ENCODE data around the gene RPS2. TPM values are rescaled to one million over a fixed set of nuclear protein-coding genes. Genes with fewer than 3 reads are reported as not detected.
A peak's percentile ranks its signal among the peaks of the same experiment; 100 is the strongest.
"Not testable (repeated sequence)": the region's sequence is repeated elsewhere in the genome, so short reads cannot be mapped to it uniquely, and the experiment has no call there.

Gene RPS2
- total RNA-seq, 2 experiments from 2014 or later: 2,823 to 3,048 TPM

DNA sequence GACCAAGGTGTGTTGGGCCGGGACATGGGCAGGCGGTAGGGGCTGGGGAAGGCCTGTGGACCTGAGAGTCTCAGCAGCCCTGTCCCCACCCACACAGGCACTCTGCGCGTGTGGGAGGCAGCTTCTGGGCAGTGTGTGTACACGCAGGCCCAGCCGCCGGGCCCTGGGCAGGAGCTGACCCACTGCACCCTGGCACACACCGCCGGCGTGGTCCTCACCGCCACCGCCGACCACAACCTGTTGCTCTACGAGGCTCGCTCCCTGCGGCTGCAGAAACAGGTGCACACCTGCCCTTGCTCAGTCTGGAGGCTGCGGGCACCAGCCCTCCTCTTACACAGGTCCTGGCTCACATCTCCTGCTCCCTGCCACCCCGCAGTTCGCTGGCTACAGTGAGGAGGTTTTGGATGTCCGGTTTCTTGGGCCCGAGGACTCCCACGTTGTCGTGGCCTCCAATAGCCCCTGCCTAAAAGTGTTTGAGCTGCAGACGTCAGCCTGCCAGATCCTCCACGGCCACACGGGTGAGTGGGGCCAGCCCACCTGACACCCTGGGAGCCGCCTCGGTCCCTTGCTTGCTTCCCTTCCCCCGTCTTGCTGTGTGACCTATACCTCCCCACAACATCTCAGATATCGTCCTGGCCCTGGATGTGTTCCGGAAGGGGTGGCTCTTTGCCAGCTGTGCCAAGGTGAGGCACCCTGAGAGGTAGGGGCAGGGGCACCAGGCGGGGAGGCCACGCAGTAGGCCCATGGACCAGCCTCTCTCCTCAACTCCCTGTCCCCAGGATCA lies 11.0 kb upstream of the RPS2 start:
- no peak for ATAC-seq
- H3K9me3 Mint-ChIP-seq (ENCODE audit: low read depth): no peaks in the 10 kb centered on the region
- CTCF ChIA-PET: interaction anchor here (0.5 kb wide), 1 partner anchor 175 kb away, joined by 3 read pairs; no protein-coding TSS in a partner anchor
- peaks cover 12% of the 10 kb centered on the region for H3K27me3 Mint-ChIP-seq
- no peak overlapping the region for H3K4me3 Mint-ChIP-seq
- no peak overlapping the region for H3K27ac Mint-ChIP-seq
- H3K4me1 Mint-ChIP-seq: peaks cover 21% of the 10 kb centered on the region
- no peak for DNase-seq
- peaks cover 5% of the 10 kb centered on the region for H3K36me3 Mint-ChIP-seq

DNA sequence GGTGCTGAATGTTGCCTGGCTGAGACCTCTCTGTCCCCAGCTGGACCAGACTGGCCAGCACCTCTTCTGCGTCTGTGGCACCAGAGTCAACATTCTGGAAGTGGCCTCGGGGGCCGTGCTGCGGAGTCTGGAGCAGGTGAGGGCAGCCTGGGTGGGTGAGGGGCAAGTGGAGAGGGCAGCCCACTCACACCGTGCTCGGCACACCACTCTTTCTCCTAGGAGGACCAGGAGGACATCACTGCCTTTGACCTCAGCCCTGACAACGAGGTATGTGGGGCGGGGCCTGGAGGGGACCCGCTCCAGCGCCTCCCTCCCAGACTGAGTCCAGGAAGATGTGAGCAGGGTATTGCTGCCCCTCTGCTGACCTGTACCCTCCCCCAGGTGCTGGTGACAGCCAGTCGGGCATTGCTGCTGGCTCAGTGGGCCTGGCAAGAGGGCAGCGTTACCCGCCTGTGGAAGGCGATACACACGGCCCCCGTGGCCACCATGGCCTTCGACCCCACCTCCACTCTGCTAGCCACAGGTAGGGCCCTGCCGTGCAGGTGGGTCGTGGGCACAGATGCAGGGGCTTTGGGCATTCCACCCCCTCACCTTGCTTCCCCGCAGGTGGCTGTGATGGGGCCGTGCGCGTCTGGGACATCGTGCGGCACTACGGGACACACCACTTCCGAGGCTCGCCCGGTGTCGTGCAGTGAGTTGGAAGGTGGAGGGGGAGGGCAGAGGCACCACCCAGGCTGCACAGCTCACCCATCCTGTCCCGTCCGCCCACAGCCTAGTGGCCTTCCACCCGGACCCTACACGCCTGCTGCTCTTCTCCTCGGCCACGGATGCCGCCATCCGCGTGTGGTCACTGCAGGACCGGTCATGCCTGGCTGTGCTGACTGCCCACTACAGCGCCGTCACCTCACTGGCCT lies 9.8 kb upstream of the RPS2 start:
- peaks cover 5% of the 10 kb centered on the region for H3K36me3 Mint-ChIP-seq
- peaks cover under 1% of the 10 kb centered on the region for H3K27me3 Mint-ChIP-seq
- H3K27ac Mint-ChIP-seq: no peak overlapping the region
- peaks cover 25% of the 10 kb centered on the region for H3K4me1 Mint-ChIP-seq
- no peaks in the 10 kb centered on the region for H3K9me3 Mint-ChIP-seq (ENCODE audit: low read depth)
- ATAC-seq (no peak), DNase-seq (no peak)
- H3K4me3 Mint-ChIP-seq: no peak overlapping the region
- CTCF ChIA-PET: no interaction called here

DNA sequence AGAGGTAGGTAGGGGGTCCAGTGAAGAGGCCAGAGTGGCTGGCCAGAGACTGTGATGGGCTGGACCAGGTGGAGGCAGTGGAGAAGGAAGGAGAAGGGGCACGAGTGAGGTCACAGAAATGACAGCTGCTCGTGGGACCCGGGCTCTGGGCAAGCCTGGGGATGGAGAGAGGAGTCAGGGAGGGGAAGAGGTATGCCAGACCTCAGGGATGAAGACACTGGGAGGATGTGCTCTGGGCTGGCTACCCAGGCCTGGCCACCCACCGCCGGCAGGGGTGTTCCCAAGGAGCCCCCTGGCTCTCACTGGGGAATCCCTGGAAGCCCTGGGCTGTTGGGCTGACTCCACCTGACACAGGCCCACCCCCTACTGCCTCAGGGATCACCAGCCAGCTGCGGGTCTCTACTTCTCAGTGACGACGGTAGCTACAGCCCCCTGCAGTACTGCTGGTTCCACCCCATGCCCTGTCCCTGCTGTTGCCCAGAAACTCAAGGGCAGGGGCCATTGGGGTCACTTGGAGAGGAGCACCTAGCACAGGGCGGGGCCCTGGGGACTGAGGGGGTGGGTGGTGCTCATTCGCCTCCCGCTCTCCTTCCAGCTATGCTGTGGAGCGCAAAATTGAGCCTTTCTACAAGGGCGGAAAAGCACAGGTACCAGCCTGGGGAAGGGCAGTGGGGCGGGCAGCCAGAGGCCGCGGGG lies 9.0 kb upstream of the RPS2 start:
- DNase-seq (no peak), ATAC-seq (no peak)
- Mint-ChIP-seq H3K9me3 (ENCODE audit: low read depth) (no peaks in the 10 kb centered on the region), H3K4me1 (peaks cover 25% of the 10 kb centered on the region), H3K27ac (no peak overlapping the region), H3K27me3 (no peaks in the 10 kb centered on the region), H3K4me3 (no peak overlapping the region), H3K36me3 (peaks cover 5% of the 10 kb centered on the region)
- CTCF ChIA-PET: interaction anchor here (1.1 kb wide), 1 partner anchor 49 kb away, joined by 3 read pairs; no protein-coding TSS in a partner anchor

GRCh38 chr16:1972490-1972877 lies 7.9 kb upstream of the RPS2 start:
- peaks cover 3% of the 10 kb centered on the region for H3K36me3 Mint-ChIP-seq
- CTCF ChIA-PET: interaction anchor here (0.9 to 2.0 kb wide), 5 partner anchors 11 to 50 kb away, joined by 3 to 13 read pairs (median 3); partner anchors contain the start of genes GFER and MSRB1
- DNase-seq (no peak), ATAC-seq (peak; percentile 6)
- H3K4me3 Mint-ChIP-seq: peak overlapping the region; percentile 92
- H3K9me3 Mint-ChIP-seq (ENCODE audit: low read depth): no peaks in the 10 kb centered on the region
- no peaks in the 10 kb centered on the region for H3K27me3 Mint-ChIP-seq
- peaks cover 25% of the 10 kb centered on the region for H3K4me1 Mint-ChIP-seq
- peak overlapping the region; percentile 98 for H3K27ac Mint-ChIP-seq

GRCh38 chr16:1971796-1972489 lies 7.3 kb upstream of the RPS2 start, which contains the start of gene TBL3:
Gene TBL3 (plus strand): TSS chr16:1972053. CDS start chr16:1972165, 112 bp downstream.
- Mint-ChIP-seq H3K27ac (peak within 1 kb of the TSS; percentile 98), H3K9me3 (ENCODE audit: low read depth) (no peaks in the 10 kb centered on the region), H3K36me3 (peaks cover 2% of the 10 kb centered on the region), H3K4me3 (peak within 1 kb of the TSS; percentile 92), H3K4me1 (peaks cover 25% of the 10 kb centered on the region), H3K27me3 (no peaks in the 10 kb centered on the region)
- DNase-seq: peak; percentile 98
- CTCF ChIA-PET: interaction anchor here (0.7 to 2.0 kb wide), 8 partner anchors 11 to 183 kb away, joined by 3 to 13 read pairs (median 3); partner anchors contain the start of genes GFER, MSRB1 and TRAF7
- ATAC-seq: peak; percentile 92

DNA sequence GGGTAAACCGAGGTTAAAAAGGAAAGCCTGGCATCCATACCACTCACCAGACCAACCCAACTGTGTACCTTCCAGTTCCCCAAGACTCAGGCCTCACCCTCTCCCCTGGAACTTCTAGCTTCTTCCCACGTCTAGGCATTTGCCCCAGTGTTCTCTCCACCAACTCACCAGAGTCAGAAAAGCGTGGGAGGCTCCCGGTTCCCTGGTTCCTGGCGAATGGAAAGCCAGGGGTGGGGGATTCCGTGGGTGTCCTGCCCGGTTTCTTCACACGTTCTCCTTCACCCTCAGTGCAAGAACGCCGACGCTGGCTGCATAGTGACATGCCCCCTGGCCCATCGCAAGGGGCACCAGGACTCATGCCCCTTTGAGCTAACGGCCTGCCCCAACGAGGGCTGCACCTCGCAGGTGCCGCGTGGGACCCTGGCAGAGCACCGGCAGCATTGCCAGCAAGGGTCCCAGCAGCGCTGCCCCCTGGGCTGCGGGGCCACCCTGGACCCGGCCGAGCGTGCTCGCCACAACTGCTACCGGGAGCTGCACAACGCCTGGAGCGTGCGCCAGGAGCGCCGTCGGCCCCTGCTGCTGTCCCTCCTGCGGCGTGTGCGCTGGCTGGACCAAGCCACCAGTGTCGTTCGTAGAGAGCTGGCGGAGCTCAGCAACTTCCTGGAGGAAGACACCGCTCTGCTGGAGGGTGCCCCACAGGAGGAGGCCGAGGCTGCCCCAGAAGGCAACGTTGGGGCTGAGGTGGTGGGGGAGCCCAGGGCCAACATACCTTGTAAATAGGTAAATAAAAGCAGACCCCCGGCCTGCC lies 3.7 kb upstream of the RPS2 start:
- ATAC-seq: no peak
- CTCF ChIA-PET: no interaction called here
- H3K4me1 Mint-ChIP-seq: peaks cover 36% of the 10 kb centered on the region
- H3K36me3 Mint-ChIP-seq: peaks cover 11% of the 10 kb centered on the region
- H3K27ac Mint-ChIP-seq: no peak overlapping the region
- no peak overlapping the region for H3K4me3 Mint-ChIP-seq
- DNase-seq: no peak
- no peaks in the 10 kb centered on the region for H3K9me3 Mint-ChIP-seq (ENCODE audit: low read depth)
- no peaks in the 10 kb centered on the region for H3K27me3 Mint-ChIP-seq

DNA sequence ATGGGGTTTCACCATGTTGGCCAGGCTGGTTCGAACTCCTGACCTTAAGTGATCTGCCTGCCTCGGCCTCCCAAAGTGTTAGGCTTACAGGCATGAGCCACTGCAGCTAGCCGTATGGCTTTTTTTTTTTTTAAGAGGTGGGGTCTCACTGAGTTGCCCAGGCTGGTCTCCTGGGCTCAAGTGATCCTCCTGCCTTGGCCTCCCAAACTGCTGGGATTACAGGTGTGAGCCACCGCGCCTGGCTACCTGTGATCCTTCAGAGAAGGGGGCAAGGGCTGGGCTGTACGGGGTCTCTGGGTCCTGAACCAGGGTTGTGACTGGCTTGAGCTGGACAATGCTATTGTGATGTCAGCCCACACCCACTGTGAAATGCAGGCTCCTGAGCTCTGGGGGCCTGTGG lies 1.8 kb upstream of the RPS2 start, which contains the start of gene RNF151:
Gene RNF151 (plus strand): TSS at position 397 of the 400 bp plus-strand sequence. CDS start 26 bp downstream, outside the sequence.
- CTCF ChIA-PET: interaction anchor here (1.8 kb wide), 1 partner anchor 43 kb away, joined by 3 read pairs; the partner anchor contains the start of gene ZNF598
- Mint-ChIP-seq H3K4me3 (peak within 1 kb of the TSS; percentile 88), H3K27me3 (no peaks in the 10 kb centered on the region), H3K27ac (peak within 1 kb of the TSS; percentile 97), H3K9me3 (ENCODE audit: low read depth) (no peaks in the 10 kb centered on the region), H3K4me1 (peaks cover 41% of the 10 kb centered on the region), H3K36me3 (peaks cover 30% of the 10 kb centered on the region)
- DNase-seq (no peak), ATAC-seq (no peak)

- Mint-ChIP-seq H3K4me1 (peaks cover 43% of the 10 kb centered on the region), H3K36me3 (peaks cover 34% of the 10 kb centered on the region), H3K27ac (peak overlapping the region; percentile 97), H3K27me3 (no peaks in the 10 kb centered on the region), H3K4me3 (peak overlapping the region; percentile 88), H3K9me3 (ENCODE audit: low read depth) (no peaks in the 10 kb centered on the region)
- DNase-seq (no peak), ATAC-seq (no peak)
- CTCF ChIA-PET: interaction anchor here (0.7 to 1.9 kb wide), 9 partner anchors 19 to 183 kb away, joined by 3 to 7 read pairs (median 4); partner anchors contain the start of genes GFER, NUBP2, SPSB3 and ZNF598
These were observed 873 bp upstream of the RPS2 start for GRCh38 chr16:1965396-1966001.

DNA sequence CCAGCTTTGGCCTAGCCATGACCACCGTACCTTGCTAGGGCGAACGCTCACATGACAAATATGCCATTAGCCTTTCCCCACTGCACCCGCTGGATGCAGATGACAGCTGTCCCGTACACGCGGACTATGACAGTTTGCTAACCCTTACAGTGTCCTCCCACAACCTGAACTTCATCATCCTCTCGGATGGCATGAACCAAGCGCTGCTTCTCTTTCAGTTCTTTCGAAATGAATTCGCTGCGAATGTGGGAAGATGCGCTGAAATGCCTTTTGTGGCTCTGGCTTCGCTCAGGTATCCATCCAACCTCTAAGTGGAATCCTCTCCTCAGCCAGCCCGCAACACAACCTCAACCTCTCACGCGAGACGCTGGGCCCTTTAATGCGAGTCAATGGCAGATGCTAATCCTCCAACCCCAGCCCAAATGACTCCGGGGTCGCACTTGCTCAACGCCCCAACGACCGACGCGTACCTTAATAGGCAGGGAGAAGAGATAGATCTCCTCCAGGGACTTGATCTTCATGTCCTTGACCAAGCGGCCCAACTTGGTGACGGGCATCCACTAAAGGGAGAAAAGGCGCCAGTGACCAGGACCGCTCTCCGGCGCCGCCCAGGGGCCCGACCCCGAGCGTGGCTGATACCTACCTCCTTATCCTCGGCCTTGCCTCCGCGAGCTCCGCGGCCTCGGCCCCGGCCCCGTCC lies 670 bp downstream of the RPS2 start:
- Mint-ChIP-seq H3K36me3 (peaks cover 36% of the 10 kb centered on the region), H3K4me1 (peaks cover 46% of the 10 kb centered on the region), H3K9me3 (ENCODE audit: low read depth) (no peaks in the 10 kb centered on the region), H3K27ac (peak overlapping the region; percentile 95), H3K4me3 (peak overlapping the region; percentile 88), H3K27me3 (no peaks in the 10 kb centered on the region)
- CTCF ChIA-PET: interaction anchor here (0.5 to 1.9 kb wide), 7 partner anchors 20 to 191 kb away, joined by 3 to 7 read pairs (median 4); partner anchors contain the start of gene GFER
- ATAC-seq: peak; percentile 5
- peak; percentile 65 for DNase-seq

GRCh38 chr16:1962161-1963153 lies 2.2 kb downstream of the RPS2 start:
- CTCF ChIA-PET; H3K9me3 Mint-ChIP-seq (ENCODE audit: low read depth); H3K27me3 Mint-ChIP-seq; DNase-seq; ATAC-seq: not testable (repeated sequence)
- H3K27ac Mint-ChIP-seq: peak overlapping the region; percentile 95
- H3K4me3 Mint-ChIP-seq: peak overlapping the region; percentile 88
- H3K36me3 Mint-ChIP-seq: peaks cover 36% of the 10 kb centered on the region
- peaks cover 50% of the 10 kb centered on the region for H3K4me1 Mint-ChIP-seq

Data from activated CD8-positive, alpha-beta memory T cell treated with anti-CD3 and anti-CD28 coated beads, Interleukin-2, amount 10 ng/mL, durations not matched to agents 7 days and 5 days (primary cell).